Left kidney (tissue), 2 donors: ENCODE measurements around the gene CYP4F3. TPM values are rescaled to one million over a fixed set of nuclear protein-coding genes. Genes with fewer than 3 reads are reported as not detected.
"Not testable (repeated sequence)": the region's sequence is repeated elsewhere in the genome, so short reads cannot be mapped to it uniquely, and the experiment has no call there.

ENCODE experiments used
- DNase-seq: peaks from one replicate; pipeline ENCODE4 v3.0.0-alpha.2; 2013
- polyA plus RNA-seq: library from polyadenylated mRNA; unstranded; fragments of 120-200 nt; gene quantifications from one replicate; pipeline ENCODE4 v1.2.1, GENCODE V29; 2013; ENCODE audit not compliant: insufficient read length

Gene CYP4F3
- polyA plus RNA-seq, 1 donor = 1.4 TPM

DNA sequence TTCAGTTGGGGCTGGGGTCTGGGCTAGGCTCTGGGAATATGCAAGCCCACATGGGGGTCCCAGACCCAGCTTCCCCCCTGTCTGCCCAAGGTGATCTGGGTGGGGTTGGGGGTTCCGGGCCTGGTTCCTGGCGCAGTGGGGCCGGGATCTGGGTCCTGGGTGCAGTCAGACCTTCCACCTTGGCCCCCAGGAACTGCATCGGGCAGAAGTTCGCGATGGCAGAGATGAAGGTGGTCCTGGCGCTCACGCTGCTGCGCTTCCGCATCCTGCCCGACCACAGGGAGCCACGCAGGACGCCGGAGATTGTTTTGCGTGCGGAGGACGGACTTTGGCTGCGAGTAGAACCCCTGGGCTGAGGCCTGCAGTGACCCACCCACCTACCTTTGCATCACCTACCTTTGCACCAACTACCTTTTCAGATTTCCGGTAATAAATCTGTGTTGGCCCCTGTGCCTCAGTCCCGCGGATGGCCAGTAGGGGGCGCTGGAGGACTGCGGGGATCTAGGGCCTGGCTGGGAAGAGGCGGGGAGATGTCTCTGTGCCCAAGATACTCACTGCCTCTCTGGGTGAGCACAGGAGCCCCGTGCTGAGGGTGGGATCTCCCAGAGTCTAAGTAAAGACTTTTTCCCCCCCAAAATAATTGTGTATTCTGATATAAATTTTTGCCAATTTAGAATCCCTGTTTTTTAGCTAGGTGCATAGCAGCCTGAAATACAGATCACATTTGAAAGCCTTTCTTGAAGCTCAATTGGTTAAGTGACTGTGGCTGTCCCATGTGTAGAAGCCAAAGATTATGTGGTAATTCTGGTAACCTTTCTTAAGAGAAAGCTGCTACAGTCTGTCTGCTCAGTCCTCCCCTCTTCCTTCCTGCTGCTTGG lies 11.5 kb upstream of the CYP4F3 start:
- DNase-seq = peak; percentile 27

- DNase-seq = no peak
Observed at GRCh38 chr19:15631817-15632216, 8.9 kb upstream of the CYP4F3 start.

- DNase-seq = no peak
Observed at GRCh38 chr19:15633082-15633835, 7.4 kb upstream of the CYP4F3 start.

- DNase-seq = no peak
Observed at GRCh38 chr19:15634105-15634504, 6.6 kb upstream of the CYP4F3 start.

GRCh38 chr19:15635016-15635805 lies 5.5 kb upstream of the CYP4F3 start:
- no peak for DNase-seq

DNA sequence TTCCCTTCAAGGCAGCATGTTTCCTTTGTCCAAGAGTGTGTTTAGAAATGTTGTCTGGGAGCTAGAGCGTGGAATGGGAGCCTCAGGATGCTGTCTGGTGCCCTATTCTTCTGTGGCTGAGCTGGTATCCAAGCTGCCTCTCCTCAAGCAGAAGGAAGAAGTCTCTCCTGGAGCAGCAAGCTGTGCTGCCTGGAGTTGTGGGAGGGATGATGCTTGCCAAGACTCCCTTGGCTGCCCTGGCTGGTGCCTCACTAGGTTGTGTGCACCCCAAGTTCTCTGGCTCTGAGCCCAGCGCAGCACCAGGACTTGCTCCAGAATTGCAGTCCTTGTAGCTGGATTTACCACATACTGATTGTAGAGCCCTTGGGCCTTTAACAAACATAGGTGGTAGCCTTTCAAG lies 4.7 kb upstream of the CYP4F3 start:
- DNase-seq = no peak

DNA sequence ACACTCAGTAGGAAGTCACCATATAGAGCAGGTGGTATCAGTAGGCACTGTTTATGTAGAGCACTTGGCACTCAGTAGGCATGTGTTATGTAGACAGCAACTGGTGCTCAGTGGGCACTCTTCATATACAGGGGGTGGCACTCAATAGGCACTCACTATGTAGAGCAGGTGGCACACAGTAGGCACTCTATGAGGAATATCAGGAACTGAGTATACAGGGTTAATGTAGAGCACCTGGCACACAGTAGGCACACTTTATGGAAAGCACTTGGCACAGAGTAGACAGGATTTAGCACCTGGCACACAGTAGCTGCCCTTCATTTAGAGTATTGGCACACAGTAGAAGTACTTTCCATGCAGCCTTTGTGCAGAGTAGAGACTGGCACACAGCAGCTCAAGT lies 1.1 kb upstream of the CYP4F3 start:
- no peak for DNase-seq

GRCh38 chr19:15640904-15641597 lies 354 bp downstream of the CYP4F3 start:
- no peak for DNase-seq

DNA sequence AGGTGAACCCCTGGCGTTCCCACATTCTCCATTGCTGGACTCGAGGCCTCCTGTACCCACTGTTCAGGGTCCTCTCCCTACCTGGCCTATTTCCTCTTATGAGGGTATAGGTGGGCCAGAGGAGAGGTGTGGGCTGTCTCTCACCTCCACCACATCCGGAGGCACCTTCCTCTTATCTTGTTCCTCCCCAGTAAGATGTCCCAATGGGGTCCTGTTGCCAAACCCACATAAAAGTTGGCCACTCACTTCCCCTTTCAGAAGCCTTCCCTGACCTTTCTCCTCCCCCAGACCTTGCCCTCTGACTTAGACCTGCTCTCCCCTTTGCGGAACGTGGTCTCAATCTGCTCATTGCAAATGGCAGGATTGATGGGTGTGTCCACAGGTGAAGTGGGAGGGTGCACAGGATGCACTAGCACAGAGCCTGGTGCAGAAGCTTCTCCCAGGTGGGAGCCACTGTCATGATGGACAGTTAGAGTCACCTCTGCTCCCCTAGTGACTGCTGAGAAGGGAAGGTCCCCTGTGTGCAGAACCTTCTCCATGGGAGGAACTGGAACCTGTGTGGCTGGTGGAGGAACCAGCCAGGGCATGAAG lies 1.3 kb downstream of the CYP4F3 start:
- DNase-seq = no peak

DNA sequence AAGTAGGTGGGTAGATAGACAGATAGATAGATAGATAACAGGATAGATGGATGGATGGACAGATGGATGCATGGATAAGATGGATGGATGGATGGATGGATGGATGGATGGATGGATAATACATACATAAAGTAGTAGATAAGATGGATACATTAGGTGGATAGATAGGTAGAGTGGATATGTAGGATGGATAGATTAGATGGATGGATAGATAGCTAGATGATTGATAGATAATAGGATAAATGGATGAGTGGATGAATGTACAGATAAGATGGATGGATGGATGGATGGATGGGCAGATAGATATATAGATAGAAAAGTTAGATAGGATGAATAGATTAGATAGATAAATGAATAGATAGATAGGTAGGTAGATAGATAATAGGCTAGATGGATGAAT lies 2.1 kb downstream of the CYP4F3 start:
- no peak for DNase-seq

GRCh38 chr19:15643387-15643786 lies 2.7 kb downstream of the CYP4F3 start:
- no peak for DNase-seq

DNA sequence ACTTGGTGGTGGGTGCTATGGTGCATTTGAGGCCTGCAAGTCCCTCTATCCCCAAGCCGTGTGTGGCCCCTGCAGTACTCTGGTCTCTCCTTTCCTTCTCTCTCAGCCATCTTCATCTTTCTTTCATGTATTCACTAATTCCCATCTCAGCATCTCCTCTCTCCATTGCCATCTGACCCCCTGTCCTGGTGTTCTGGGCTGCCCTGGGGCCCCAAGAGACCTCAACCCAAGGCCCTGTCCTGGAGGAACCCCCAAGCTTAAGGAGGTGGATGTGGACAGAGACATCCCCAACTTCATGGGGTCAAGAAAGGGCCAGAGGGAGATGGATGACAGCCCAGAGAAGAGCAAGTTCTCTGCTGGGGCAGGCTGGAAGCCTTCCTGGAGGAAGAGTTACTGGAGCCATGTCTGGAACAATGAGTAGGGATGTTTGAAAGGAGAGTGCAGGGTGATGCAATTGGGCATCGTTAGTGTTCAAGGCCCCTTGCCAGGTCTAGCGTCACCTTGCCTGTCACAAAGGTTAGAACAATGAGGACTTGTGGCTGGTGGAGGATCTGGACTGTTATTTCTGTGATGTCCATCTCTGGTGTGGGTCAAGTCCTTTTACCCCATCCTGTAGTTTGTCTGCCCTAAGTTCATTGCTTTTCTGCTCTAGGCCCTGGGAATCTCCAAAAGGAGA lies 3.5 kb downstream of the CYP4F3 start:
- DNase-seq = no peak

DNA sequence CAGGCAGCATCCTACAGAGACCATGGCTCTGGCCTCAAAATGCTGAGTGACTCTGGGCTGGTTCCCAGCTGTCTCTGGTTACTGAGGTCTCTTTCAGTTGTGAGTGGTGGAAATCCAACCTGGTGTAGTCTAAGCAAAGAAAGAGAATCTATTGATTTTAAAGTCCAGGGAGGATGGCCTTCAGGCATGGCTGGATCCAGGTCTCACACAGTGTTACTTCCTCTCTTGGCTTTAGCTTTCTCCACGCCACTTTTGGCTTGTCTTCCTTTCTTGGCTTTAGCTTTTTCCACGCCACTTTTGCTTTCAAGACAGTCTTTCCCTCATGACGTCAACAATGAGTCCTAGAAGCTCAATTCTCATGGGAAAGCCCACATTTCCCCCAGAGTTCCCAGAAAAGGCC lies 4.1 kb downstream of the CYP4F3 start:
- DNase-seq = no peak

DNA sequence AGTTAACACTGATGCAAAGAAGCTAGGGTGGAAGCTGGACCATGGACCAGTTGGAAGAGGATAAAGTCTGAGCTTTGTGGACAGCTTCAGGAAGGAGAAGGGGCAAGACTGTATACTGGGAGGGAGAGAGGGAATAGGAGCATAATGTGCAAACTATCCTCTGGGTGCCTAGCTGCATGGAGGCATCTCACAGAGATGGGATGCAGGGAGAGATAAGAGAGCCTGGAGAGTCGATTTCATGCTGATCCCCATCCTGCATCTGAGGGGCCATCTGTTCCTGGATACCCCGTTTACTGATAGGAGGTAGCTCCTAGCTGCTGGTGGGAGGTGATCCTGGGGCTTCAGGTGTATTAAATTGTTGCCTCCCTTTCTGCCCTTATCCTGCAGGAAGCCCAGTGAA lies 8.8 kb downstream of the CYP4F3 start:
- no peak for DNase-seq

DNA sequence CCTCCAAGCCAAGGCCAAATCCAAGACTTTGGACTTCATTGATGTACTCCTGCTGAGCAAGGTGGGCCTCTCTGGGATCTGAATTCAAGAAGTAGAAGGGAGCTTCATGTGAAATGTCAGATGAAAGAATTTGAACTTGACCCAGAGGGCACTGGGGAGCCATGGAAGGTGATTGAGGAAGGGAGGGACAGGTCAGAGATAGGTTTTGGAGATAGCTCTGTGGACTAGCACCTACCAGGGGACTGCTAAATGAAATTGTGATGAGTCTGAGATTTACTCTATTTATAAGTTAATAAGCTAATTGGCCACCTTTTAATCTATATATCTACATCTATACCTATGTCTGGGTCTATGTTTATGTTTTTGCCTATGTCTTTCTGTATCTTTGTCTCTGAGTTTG lies 9.4 kb downstream of the CYP4F3 start:
- not testable (repeated sequence) for DNase-seq

- no peak for DNase-seq
Observed at GRCh38 chr19:15651791-15652190, 11.1 kb downstream of the CYP4F3 start.

GRCh38 chr19:15652559-15653278 lies 12.0 kb downstream of the CYP4F3 start:
- DNase-seq = no peak

DNA sequence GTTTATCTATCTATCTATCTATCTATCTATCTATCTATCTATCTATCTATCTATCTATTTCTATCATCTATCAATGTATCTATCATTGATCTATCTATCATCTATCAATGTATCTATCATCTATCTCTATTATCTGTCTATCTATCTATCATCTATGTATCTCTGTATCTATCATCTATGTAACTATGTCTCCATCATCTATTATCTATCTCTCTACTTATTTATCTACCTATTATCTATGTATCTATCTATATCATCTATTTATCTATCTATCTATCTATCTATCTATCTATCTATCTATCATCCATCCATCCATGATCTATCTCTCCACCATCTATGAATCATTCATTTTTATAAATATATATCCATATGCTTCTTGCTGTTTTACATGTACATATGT lies 15.8 kb downstream of the CYP4F3 start:
- DNase-seq = no peak

- DNase-seq = no peak
Observed at GRCh38 chr19:15663247-15663646, 22.6 kb downstream of the CYP4F3 start.

DNA sequence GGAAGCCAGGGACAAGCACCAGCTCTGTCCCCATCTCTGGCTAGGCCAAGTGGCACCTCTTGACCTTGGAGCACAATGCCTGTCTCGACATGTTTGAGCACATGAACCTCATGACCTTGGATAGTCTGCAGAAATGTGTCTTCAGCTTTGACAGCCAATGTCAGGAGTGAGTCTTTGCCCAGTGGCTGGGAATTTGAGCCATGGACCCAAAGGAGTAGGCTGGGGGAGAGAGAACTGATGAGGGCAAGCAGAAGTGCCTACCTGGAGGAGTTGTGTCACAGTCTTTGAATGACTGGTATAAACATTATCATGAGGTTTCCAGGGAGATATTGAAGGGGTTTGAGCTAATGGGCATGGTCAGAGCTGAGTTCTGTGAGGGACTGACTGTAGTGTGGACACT lies 25.5 kb downstream of the CYP4F3 start:
- no peak for DNase-seq
